ENCODE results near the gene ZNRF2. TPM values are rescaled to one million over a fixed set of nuclear protein-coding genes. Genes with fewer than 3 reads are reported as not detected.

Gene ZNRF2
- total RNA-seq, 4 donors from 2014 or later: 9.6 to 19.3 (median 17.4) TPM

DNA sequence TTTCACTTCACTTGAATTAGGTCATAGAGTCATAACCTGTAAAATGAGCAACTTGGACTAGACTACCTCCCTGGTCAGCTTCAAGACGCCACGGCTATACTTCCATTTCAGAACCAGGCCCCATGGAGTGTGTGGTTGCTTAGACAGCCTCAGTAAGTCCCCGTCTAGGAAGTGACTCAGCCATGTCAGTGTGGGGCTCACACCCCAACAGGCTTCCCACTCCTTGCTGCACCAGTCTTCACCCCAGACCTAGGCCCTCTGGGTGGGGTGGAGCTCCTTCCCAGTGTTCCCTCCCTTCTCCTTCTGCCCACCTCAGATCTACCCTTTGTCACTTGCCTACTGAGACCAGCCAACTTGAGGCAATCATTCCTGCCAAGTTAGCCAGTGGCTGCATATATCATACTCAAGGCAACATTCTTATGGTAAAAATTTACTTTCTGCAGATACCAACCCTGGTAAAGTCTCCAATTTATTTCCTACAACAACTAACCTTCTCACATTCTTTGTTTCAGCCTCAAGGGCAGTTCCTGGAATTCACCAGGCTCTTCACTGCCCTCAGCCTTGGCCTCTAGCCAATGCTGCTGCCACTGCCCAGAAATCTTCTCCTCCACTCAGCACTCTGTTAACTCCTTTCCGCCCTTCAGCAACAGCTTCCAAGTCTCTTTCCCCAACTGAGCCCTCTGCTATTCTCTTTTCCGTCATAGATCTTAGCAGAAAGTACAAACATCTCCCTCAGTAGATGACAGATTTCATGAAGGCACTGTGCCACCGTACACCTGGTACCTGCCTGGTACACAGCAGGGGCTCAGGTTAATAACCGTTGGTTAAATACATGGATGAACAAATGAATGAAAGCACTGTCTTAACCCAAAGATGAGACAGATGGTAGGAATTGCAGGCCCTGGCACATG lies 31.3 kb upstream of the ZNRF2 start:
- in situ Hi-C loops (cut with MboI; ENCODE audit: low sequenced_read_pairs in 4 of 4): no loop called here
- Histone ChIP-seq H3K4me1 (peaks cover 21 to 28% of the 10 kb centered on the region in 2 donors), H3K36me3 (no peaks in the 10 kb centered on the region), H3K4me3 (no peak overlapping the region), H3K27ac (peak overlapping the region in 3 of 4 donors; percentile 37 to 62 (median 56)), H3K9me3 (no peaks in the 10 kb centered on the region), H3K27me3 (no peaks in the 10 kb centered on the region)
- peak; percentile 53 to 86 for ATAC-seq
- intact Hi-C loops (cut with DNase I; ENCODE audit: low total_unique reads): no loop called here
- peak; percentile 22 to 64 for DNase-seq
- TF ChIP-seq POLR2A (IDR thresholded peaks at IDR 0.05): no peak
- TF ChIP-seq CTCF (IDR thresholded peaks at IDR 0.05 in 4 of 5, conservative IDR thresholded peaks at IDR 0.05 in 1 of 5): no peak

DNA sequence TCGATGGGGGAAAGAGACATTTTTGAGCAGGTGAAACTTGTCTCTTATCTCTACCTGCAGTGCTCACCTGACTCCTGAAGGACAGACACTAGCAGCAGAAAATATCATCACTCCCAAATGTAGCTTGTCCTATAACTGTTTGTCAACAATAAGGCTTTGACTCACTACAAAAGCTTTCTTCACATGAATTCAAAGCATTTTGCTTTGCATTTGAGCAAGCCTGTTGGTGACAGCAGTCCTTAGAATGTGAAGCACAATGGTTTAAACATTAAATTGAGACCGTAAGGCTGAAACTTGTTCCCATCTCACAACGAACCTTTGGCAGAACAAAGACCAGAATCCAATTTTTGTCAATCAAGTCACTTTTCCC lies 30.6 kb upstream of the ZNRF2 start:
- H3K27me3 ChIP-seq: no peaks in the 10 kb centered on the region
- intact Hi-C loops (cut with DNase I; ENCODE audit: low total_unique reads): no loop called here
- DNase-seq (no peak), ATAC-seq (no peak)
- no peak overlapping the region for H3K27ac ChIP-seq
- peaks cover 21 to 28% of the 10 kb centered on the region in 2 donors for H3K4me1 ChIP-seq
- H3K9me3 ChIP-seq: no peaks in the 10 kb centered on the region
- TF ChIP-seq CTCF (IDR thresholded peaks at IDR 0.05 in 4 of 5, conservative IDR thresholded peaks at IDR 0.05 in 1 of 5) (no peak), POLR2A (IDR thresholded peaks at IDR 0.05) (no peak)
- in situ Hi-C loops (cut with MboI; ENCODE audit: low sequenced_read_pairs in 4 of 4): no loop called here
- H3K4me3 ChIP-seq: no peak overlapping the region
- H3K36me3 ChIP-seq: no peaks in the 10 kb centered on the region

- DNase-seq: no peak
- peaks cover 21 to 28% of the 10 kb centered on the region in 2 donors for H3K4me1 ChIP-seq
- in situ Hi-C loops (cut with MboI; ENCODE audit: low sequenced_read_pairs in 4 of 4) (no loop called here), intact Hi-C loops (cut with DNase I; ENCODE audit: low total_unique reads) (no loop called here)
- no peak for ATAC-seq
- H3K9me3 ChIP-seq: no peaks in the 10 kb centered on the region
- no peaks in the 10 kb centered on the region for H3K27me3 ChIP-seq
- H3K36me3 ChIP-seq: no peaks in the 10 kb centered on the region
- H3K4me3 ChIP-seq: no peak overlapping the region
- no peak for TF ChIP-seq POLR2A (IDR thresholded peaks at IDR 0.05)
- no peak for TF ChIP-seq CTCF (IDR thresholded peaks at IDR 0.05 in 4 of 5, conservative IDR thresholded peaks at IDR 0.05 in 1 of 5)
- no peak overlapping the region for H3K27ac ChIP-seq
These were observed 30.1 kb upstream of the ZNRF2 start for GRCh38 chr7:30254248-30254647.

GRCh38 chr7:30254717-30255063 lies 29.7 kb upstream of the ZNRF2 start:
- H3K27ac ChIP-seq: no peak overlapping the region
- H3K27me3 ChIP-seq: no peaks in the 10 kb centered on the region
- no peak for ATAC-seq
- DNase-seq: no peak
- no peaks in the 10 kb centered on the region for H3K9me3 ChIP-seq
- intact Hi-C loops (cut with DNase I; ENCODE audit: low total_unique reads): no loop called here
- in situ Hi-C loops (cut with MboI; ENCODE audit: low sequenced_read_pairs in 4 of 4): no loop called here
- no peak overlapping the region for H3K4me3 ChIP-seq
- no peak for TF ChIP-seq CTCF (IDR thresholded peaks at IDR 0.05 in 4 of 5, conservative IDR thresholded peaks at IDR 0.05 in 1 of 5)
- TF ChIP-seq POLR2A (IDR thresholded peaks at IDR 0.05): no peak
- peaks cover 21 to 28% of the 10 kb centered on the region in 2 donors for H3K4me1 ChIP-seq
- H3K36me3 ChIP-seq: no peaks in the 10 kb centered on the region

Data from gastrocnemius medialis (tissue), 4 donors.